H1 (cell line): ENCODE results near the gene TPT1. TPM values are rescaled to one million over a fixed set of nuclear protein-coding genes. Genes with fewer than 3 reads are reported as not detected.

Source experiments
- CTCF ChIA-PET: fragments of 300-600 bp; sonication (Branson Sonifier 250); formaldehyde crosslinking; loops from one replicate; lab custom pipeline; 2021; ENCODE audit not compliant: partially characterized antibody; lab: Charles Lee
- POLR2A ChIA-PET: fragments of 300-600 bp; sonication (Branson Sonifier 250); formaldehyde crosslinking; loops from one replicate; lab custom pipeline; 2021; ENCODE audit warnings: inconsistent platforms; ENCODE audit not compliant: partially characterized antibody; lab: Charles Lee
- DNase-seq, 2 experiments: peaks; one replicate each; pipeline versions ENCODE4 v3.0.0 to v3.0.0-alpha.2; 2010 to 2022; ENCODE audit warnings: low spot score in 2 of 2, low read depth in 1 of 2, mixed read lengths in 1 of 2
- FAIRE-seq: peaks from 2 replicates; lab custom pipeline; 2011; peaks lifted over from hg19 to GRCh38; lab: Jason Lieb, UNC
- H2AFZ ChIP-seq: 2 replicates; pipeline ENCODE4 v1.8.1; 2012; ENCODE audit warnings: low read length, inconsistent platforms
- H2AK5ac ChIP-seq: 2 replicates; pipeline ENCODE4 v1.6.1; 2013; ENCODE audit warnings: low read depth, low read length
- H2BK120ac ChIP-seq: replicated peaks from 2 replicates; pipeline ENCODE3; 2013; ENCODE audit warnings: low read depth, low read length, inconsistent platforms
- H2BK12ac ChIP-seq: 2 replicates; pipeline ENCODE4 v1.6.1; 2013; ENCODE audit warnings: low read depth, low read length
- H2BK15ac ChIP-seq: 2 replicates; pipeline ENCODE4 v1.6.1; 2013; ENCODE audit warnings: low read length
- H2BK20ac ChIP-seq: 2 replicates; pipeline ENCODE4 v1.6.1; 2013; ENCODE audit warnings: low read length
- H2BK5ac ChIP-seq: 2 replicates; pipeline ENCODE4 v1.6.1; 2013; ENCODE audit warnings: low read depth, low read length
- H3K14ac ChIP-seq: 2 replicates; pipeline ENCODE4 v1.6.1; 2013; ENCODE audit warnings: inconsistent platforms; ENCODE audit not compliant: insufficient read length
- H3K18ac ChIP-seq: 2 replicates; pipeline ENCODE4 v1.6.1; 2013; ENCODE audit warnings: low read length; ENCODE audit errors: extremely low read depth
- H3K23ac ChIP-seq: 2 replicates; pipeline ENCODE4 v1.6.1; 2013; ENCODE audit warnings: inconsistent platforms; ENCODE audit not compliant: insufficient read length
- H3K23me2 ChIP-seq: 2 replicates; pipeline ENCODE4 v1.6.1; 2013; ENCODE audit warnings: low read depth, low read length
- H3K27ac ChIP-seq: 2 replicates; pipeline ENCODE4 v1.6.1; 2011; ENCODE audit warnings: low read depth, low read length, inconsistent platforms
- H3K27me3 ChIP-seq, 4 experiments: replicated peaks in 1 of 4; 1 replicate in 1 of 4; 2 replicates in 3 of 4; pipeline versions ENCODE4 v1.6.1 to v1.8.1; 2011 to 2013; ENCODE audit warnings: low read length in 3 of 4, mild to moderate bottlenecking in 3 of 4, inconsistent platforms in 2 of 4, mixed read lengths in 2 of 4, moderate library complexity in 1 of 4; ENCODE audit not compliant: control insufficient read depth in 3 of 4, insufficient read depth in 3 of 4; ENCODE audit errors: extremely low read depth in 1 of 4
- H3K36me3 ChIP-seq, 4 experiments: 2 replicates each; pipeline versions ENCODE4 v1.6.1 to v1.8.1; 2011 to 2013; ENCODE audit warnings: mild to moderate bottlenecking in 4 of 4, low read length in 3 of 4, moderate library complexity in 2 of 4, control low read depth in 1 of 4, inconsistent platforms in 1 of 4; ENCODE audit not compliant: insufficient read depth in 4 of 4, control insufficient read depth in 2 of 4
- H3K4ac ChIP-seq: replicated peaks from 2 replicates; pipeline ENCODE3; 2013; ENCODE audit warnings: low read length, low read depth, mixed read lengths, inconsistent platforms; ENCODE audit not compliant: insufficient read length
- H3K4me1 ChIP-seq, 4 experiments: replicated peaks in 1 of 4; 1 replicate in 1 of 4; 2 replicates in 3 of 4; pipeline versions ENCODE4 v1.6.1 to v1.8.1; 2011 to 2013; ENCODE audit warnings: low read length in 3 of 4, inconsistent platforms in 2 of 4, mixed read lengths in 1 of 4; ENCODE audit not compliant: insufficient read depth in 4 of 4, control insufficient read depth in 3 of 4
- H3K4me2 ChIP-seq, 2 experiments: 2 replicates each; pipeline versions ENCODE4 v1.6.1 to v1.8.1; 2011 to 2013; ENCODE audit warnings: low read depth in 2 of 2, low read length in 2 of 2, control low read depth in 1 of 2, inconsistent platforms in 1 of 2, mild to moderate bottlenecking in 1 of 2; ENCODE audit not compliant: insufficient read depth in 1 of 2
- H3K4me3 ChIP-seq, 4 experiments: fragments of 200-600, 300-600 bp in 1 of 4; sonication (generic), shearing (Covaris generic), sonication (Bioruptor Twin) in 1 of 4; 2 replicates each; pipeline versions ENCODE4 v1.5.1 to v1.8.1; 2011 to 2016; ENCODE audit warnings: low read length in 4 of 4, low read depth in 3 of 4, control low read depth in 2 of 4, inconsistent platforms in 2 of 4, mild to moderate bottlenecking in 2 of 4, mixed read lengths in 1 of 4, moderate library complexity in 1 of 4; ENCODE audit not compliant: insufficient read depth in 2 of 4; ENCODE audit errors: extremely low read depth in 1 of 4
- H3K56ac ChIP-seq: replicated peaks from 2 replicates; pipeline ENCODE3; 2013; ENCODE audit warnings: low read depth, mild to moderate bottlenecking, mixed read lengths, low read length, inconsistent platforms; ENCODE audit not compliant: insufficient read length
- H3K79me1 ChIP-seq: 2 replicates; pipeline ENCODE4 v1.6.1; 2013; ENCODE audit warnings: low read depth, low read length, control low read depth
- H3K79me2 ChIP-seq, 2 experiments: 2 replicates each; pipeline versions ENCODE4 v1.6.1 to v1.8.1; 2012 to 2013; ENCODE audit warnings: low read length in 2 of 2, mild to moderate bottlenecking in 2 of 2, inconsistent platforms in 1 of 2; ENCODE audit not compliant: insufficient read depth in 2 of 2, control insufficient read depth in 1 of 2
- H3K9ac ChIP-seq, 4 experiments: replicated peaks in 1 of 4; 1 replicate in 1 of 4; 2 replicates in 3 of 4; pipeline versions ENCODE4 v1.6.1 to v1.8.1; 2011 to 2013; ENCODE audit warnings: low read depth in 3 of 4, low read length in 3 of 4, control low read depth in 2 of 4, mild to moderate bottlenecking in 2 of 4, moderate library complexity in 2 of 4, inconsistent platforms in 1 of 4; ENCODE audit errors: extremely low read depth in 1 of 4
- H3K9me3 ChIP-seq, 2 experiments: 2 replicates each; pipeline versions ENCODE4 v1.6.1 to v1.8.1; 2012 to 2013; ENCODE audit warnings: mild to moderate bottlenecking in 2 of 2, moderate library complexity in 2 of 2, control low read depth in 1 of 2, inconsistent platforms in 1 of 2, low read depth in 1 of 2, low read length in 1 of 2, mixed read lengths in 1 of 2; ENCODE audit not compliant: insufficient read depth in 2 of 2
- H4K20me1 ChIP-seq, 2 experiments: replicated peaks in 1 of 2; 2 replicates each; pipeline versions ENCODE3 to v1.8.1; 2011 to 2013; ENCODE audit warnings: inconsistent platforms in 2 of 2, low read length in 2 of 2, mild to moderate bottlenecking in 1 of 2; ENCODE audit not compliant: insufficient read depth in 2 of 2, control insufficient read depth in 1 of 2
- H4K5ac ChIP-seq: 2 replicates; pipeline ENCODE4 v1.6.1; 2013; ENCODE audit warnings: low read length, low read depth, mixed read lengths, inconsistent platforms; ENCODE audit not compliant: insufficient read length
- H4K8ac ChIP-seq: 2 replicates; pipeline ENCODE4 v1.8.0; 2013; ENCODE audit warnings: mild to moderate bottlenecking, moderate library complexity, low read length, inconsistent platforms; ENCODE audit not compliant: insufficient read depth; ENCODE audit errors: extremely low read depth
- H4K91ac ChIP-seq: replicated peaks from 2 replicates; pipeline ENCODE3; 2013; ENCODE audit warnings: low read length, mixed read lengths, inconsistent platforms; ENCODE audit not compliant: insufficient read length
- BACH1 ChIP-seq: IDR thresholded peaks from 2 replicates; pipeline ENCODE4 v1.6.1; 2012; ENCODE audit warnings: low read length, improper control_type of control experiment
- GTF2F1 ChIP-seq: IDR thresholded peaks from 2 replicates; pipeline ENCODE4 v1.6.1; 2012; ENCODE audit warnings: low read depth, low read length, improper control_type of control experiment, borderline replicate concordance
- HDAC6 ChIP-seq: IDR thresholded peaks from one replicate; pipeline ENCODE4 v1.7.1; 2012; ENCODE audit warnings: low read depth, mild to moderate bottlenecking, inconsistent platforms, low read length, moderate library complexity
- JUND ChIP-seq: IDR thresholded peaks from 2 replicates; pipeline ENCODE4 v1.6.1; 2011; ENCODE audit warnings: mild to moderate bottlenecking, improper control_type of control experiment, low read length
- WGBS, 2 experiments: shearing (Covaris generic) in 1 of 2; methylation state at CpG; one replicate each; pipeline versions ENCODE4 v1.1.6 to v1.1.7; 2013 to 2015; ENCODE audit warnings: low lambda C conversion rate in 2 of 2, mixed read lengths in 2 of 2, inconsistent platforms in 1 of 2, low coverage in 1 of 2, missing lambda C conversion rate in 1 of 2; ENCODE audit not compliant: insufficient replicate concordance in 2 of 2, insufficient coverage in 1 of 2, insufficient read length in 1 of 2; ENCODE audit errors: extremely low coverage in 1 of 2, missing lambda C conversion rate in 1 of 2; 5-methylcytosine and 5-hydroxymethylcytosine counted together
- polyA plus RNA-seq, 7 experiments: library from polyadenylated mRNA; depleted of rRNA in 3 of 7; stranded (reverse) in 5 of 7; unstranded in 2 of 7; fragments of >200 nt in 5 of 7; fragments of 200-250 nt in 2 of 7; gene quantifications; 1 replicate in 5 of 7; 2 replicates in 1 of 7; 4 replicates in 1 of 7; pipeline versions ENCODE4 v1.2.1 to v1.2.3, GENCODE V29; 2011 to 2013; ENCODE audit warnings: missing spikeins in 2 of 7, mixed read lengths in 2 of 7
- total RNA-seq: library from RNA; stranded (reverse); fragmentation: NEBNext Ultra II Directional; extraction: Animal tissue kit (Norgen Biotek cat#: 25700); gene quantifications from 2 replicates; pipeline ENCODE4 v1.2.1, GENCODE V29; 2021
- TF ChIP-seq, protein P1 (sequence below): IDR thresholded peaks from 2 replicates; pipeline ENCODE4 v1.6.1; 2011; ENCODE audit warnings: low read depth, mild to moderate bottlenecking, low read length; ENCODE audit not compliant: insufficient read depth

The TPT1 gene
- total and polyA plus RNA-seq, 2 of the 8 experiments (the other 6 are each of a cell fraction or from before 2014, with no cell fraction given) = 2,245 to 2,279 TPM

DNA sequence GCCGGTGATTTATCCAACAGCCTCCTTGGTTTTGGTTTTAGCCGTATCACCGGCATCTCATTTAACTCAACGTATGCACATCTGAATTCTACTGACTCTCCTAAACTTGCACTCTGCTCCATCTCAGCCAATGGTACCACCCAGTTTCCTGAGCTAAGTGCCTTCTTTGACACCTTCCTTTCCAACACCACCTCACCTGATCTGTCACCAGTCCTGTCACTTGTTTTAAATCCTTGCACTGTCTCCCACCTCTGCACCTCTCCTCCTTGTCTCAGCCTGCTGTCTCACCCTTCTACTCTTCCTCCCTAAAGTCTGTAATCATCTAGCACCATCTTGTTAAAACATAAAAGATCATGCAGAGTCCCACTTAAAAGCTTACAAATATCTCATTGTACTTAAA, 28.1 kb upstream of the TPT1 start:
- Histone ChIP-seq H3K27ac (no peak overlapping the region), H4K20me1 (peaks cover 0 to 2% of the 10 kb centered on the region in 2 experiments), H2BK15ac (no peak overlapping the region), H2BK20ac (no peak overlapping the region), H4K91ac (no peak overlapping the region), H3K4ac (no peak overlapping the region), H2BK120ac (no peak overlapping the region), H3K36me3 (no peaks in the 10 kb centered on the region; a peak in 1 of 8 replicates), H3K4me3 (no peak overlapping the region), H3K18ac (no peak overlapping the region), H4K8ac (no peak overlapping the region), H3K23ac (no peak overlapping the region), H3K79me2 (no peaks in the 10 kb centered on the region), H2BK5ac (no peak overlapping the region), H3K79me1 (no peaks in the 10 kb centered on the region), H2AK5ac (no peak overlapping the region), H4K5ac (no peak overlapping the region), H3K4me2 (no peak overlapping the region), H3K27me3 (no peaks in the 10 kb centered on the region), H3K56ac (no peak overlapping the region), H2BK12ac (no peak overlapping the region), H3K23me2 (no peaks in the 10 kb centered on the region), H3K9ac (no peak overlapping the region), H2AFZ (no peak overlapping the region), H3K14ac (no peak overlapping the region), H3K4me1 (peaks cover 0 to 4% (median 2%) of the 10 kb centered on the region in 4 experiments; a peak in 5 of 7 replicates), H3K9me3 (no peaks in the 10 kb centered on the region)
- TF ChIP-seq HDAC6 (no peak), GTF2F1 (no peak), JUND (no peak), BACH1 (no peak)
- TF ChIP-seq, protein P1, sequence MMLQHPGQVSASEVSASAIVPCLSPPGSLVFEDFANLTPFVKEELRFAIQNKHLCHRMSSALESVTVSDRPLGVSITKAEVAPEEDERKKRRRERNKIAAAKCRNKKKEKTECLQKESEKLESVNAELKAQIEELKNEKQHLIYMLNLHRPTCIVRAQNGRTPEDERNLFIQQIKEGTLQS = no peak
- ChIA-PET CTCF (interaction anchor here (0.6 to 12.3 kb wide), 9 partner anchors 15 to 122 kb away, joined by 3 to 164 read pairs (median 6); partner anchors contain the start of gene COG3), POLR2A (interaction anchor here (1.1 to 4.1 kb wide), 3 partner anchors 10 to 38 kb away, joined by 3 to 23 read pairs (median 3); partner anchors contain the start of gene TPT1)
- DNase-seq = no peak
- WGBS, 2 experiments = 93% methylated on average over 4 of the region's 4 CpGs; no CpG with 5 or more reads in 1 of the 2 experiments
- no peak for FAIRE-seq
